Measurements from ENCODE around the gene ANKMY1.

Gene ANKMY1

GRCh38 chr2:240584486-240585031 is 26.8 kb upstream of the ANKMY1 start:
- TF ChIP-seq TCF4 (CRISPR knock-in tag; IDR thresholded peaks at IDR 0.05; ENCODE audit: borderline replicate concordance) (no peak), ESRRG (CRISPR knock-in tag; IDR thresholded peaks at IDR 0.05) (no peak), ZNF565 (CRISPR knock-in tag; conservative IDR thresholded peaks at IDR 0.05; ENCODE audit: low read depth) (no peak), RARB (CRISPR knock-in tag; IDR thresholded peaks at IDR 0.05) (no peak), TOX (CRISPR knock-in tag; IDR thresholded peaks at IDR 0.05; ENCODE audit: borderline replicate concordance) (no peak), ISL1 (CRISPR knock-in tag; IDR thresholded peaks at IDR 0.05) (no peak), CREB5 (CRISPR knock-in tag; IDR thresholded peaks at IDR 0.05; ENCODE audit: low read depth) (no peak), ZNF8 (CRISPR knock-in tag; IDR thresholded peaks at IDR 0.05) (no peak)
- no peak for ATAC-seq

GRCh38 chr2:240583774-240584173 is 26.0 kb upstream of the ANKMY1 start:
- TF ChIP-seq ARNTL (CRISPR knock-in tag; IDR thresholded peaks at IDR 0.05; ENCODE audit: borderline replicate concordance, low read depth) (no peak), GLIS3 (CRISPR knock-in tag; IDR thresholded peaks at IDR 0.05) (no peak), POU6F1 (CRISPR knock-in tag; IDR thresholded peaks at IDR 0.05; ENCODE audit: borderline replicate concordance, low read depth) (no peak), OSR1 (CRISPR knock-in tag; IDR thresholded peaks at IDR 0.05) (no peak), TSHZ2 (CRISPR knock-in tag; IDR thresholded peaks at IDR 0.05) (no peak), BACH2 (CRISPR knock-in tag; IDR thresholded peaks at IDR 0.05; ENCODE audit: borderline replicate concordance) (no peak), TOX (CRISPR knock-in tag; IDR thresholded peaks at IDR 0.05; ENCODE audit: borderline replicate concordance) (no peak), ZNF565 (CRISPR knock-in tag; conservative IDR thresholded peaks at IDR 0.05; ENCODE audit: low read depth) (no peak), ISL1 (CRISPR knock-in tag; IDR thresholded peaks at IDR 0.05) (no peak), PATZ1 (CRISPR knock-in tag; IDR thresholded peaks at IDR 0.05; ENCODE audit: borderline replicate concordance) (no peak), SNAI2 (CRISPR knock-in tag; IDR thresholded peaks at IDR 0.05) (no peak), ZC3H10 (CRISPR knock-in tag; IDR thresholded peaks at IDR 0.05) (no peak), ZNF8 (CRISPR knock-in tag; IDR thresholded peaks at IDR 0.05) (no peak), RARB (CRISPR knock-in tag; IDR thresholded peaks at IDR 0.05) (no peak), PPARA (CRISPR knock-in tag; IDR thresholded peaks at IDR 0.05; ENCODE audit: borderline replicate concordance) (no peak), CSDC2 (CRISPR knock-in tag; IDR thresholded peaks at IDR 0.05) (no peak), ZNF70 (CRISPR knock-in tag; IDR thresholded peaks at IDR 0.05) (no peak), TCF4 (CRISPR knock-in tag; IDR thresholded peaks at IDR 0.05; ENCODE audit: borderline replicate concordance) (no peak)
- ATAC-seq, result no peak

GRCh38 chr2:240582781-240583180 is 25.0 kb upstream of the ANKMY1 start:
- no peak for ATAC-seq
- TF ChIP-seq ZFP30 (CRISPR knock-in tag; IDR thresholded peaks at IDR 0.05), result no peak
- TF ChIP-seq ZNF70 (CRISPR knock-in tag; IDR thresholded peaks at IDR 0.05), result no peak

- ATAC-seq, result no peak
- TF ChIP-seq ARNTL (CRISPR knock-in tag; IDR thresholded peaks at IDR 0.05; ENCODE audit: borderline replicate concordance, low read depth) (no peak), TOX (CRISPR knock-in tag; IDR thresholded peaks at IDR 0.05; ENCODE audit: borderline replicate concordance) (no peak), ZNF565 (CRISPR knock-in tag; conservative IDR thresholded peaks at IDR 0.05; ENCODE audit: low read depth) (no peak), PATZ1 (CRISPR knock-in tag; IDR thresholded peaks at IDR 0.05; ENCODE audit: borderline replicate concordance) (no peak), ZNF70 (CRISPR knock-in tag; IDR thresholded peaks at IDR 0.05) (no peak), CSDC2 (CRISPR knock-in tag; IDR thresholded peaks at IDR 0.05) (no peak), BACH2 (CRISPR knock-in tag; IDR thresholded peaks at IDR 0.05; ENCODE audit: borderline replicate concordance) (no peak), POU6F1 (CRISPR knock-in tag; IDR thresholded peaks at IDR 0.05; ENCODE audit: borderline replicate concordance, low read depth) (no peak)
Measured at GRCh38 chr2:240581811-240582210, 24.0 kb upstream of the ANKMY1 start.
